Measurements from ENCODE around the gene HSPBP1.

HSPBP1 gene

GRCh38 chr19:55314396-55314795, 34.5 kb upstream of the HSPBP1 start:
- Histone ChIP-seq H3K9ac (ENCODE audit: low read length) (no peak overlapping the region), H2BK5ac (ENCODE audit: low read length) (no peak overlapping the region), H3K4me2 (ENCODE audit: low read length) (no peak overlapping the region), H2BK120ac (ENCODE audit: low read depth, low read length) (no peak overlapping the region), H3K56ac (ENCODE audit: low read length) (no peak overlapping the region), H3K18ac (ENCODE audit: low read length) (no peak overlapping the region), H3K79me1 (ENCODE audit: low read length) (no peaks in the 10 kb centered on the region), H2AK5ac (ENCODE audit: low read length) (no peak overlapping the region), H3K4me3 (ENCODE audit: low read length) (no peak overlapping the region), H3K36me3 (ENCODE audit: control insufficient read depth, insufficient read depth, low read length) (no peaks in the 10 kb centered on the region), H3K23ac (ENCODE audit: low read length) (no peak overlapping the region), H3K4me1 (ENCODE audit: control insufficient read depth, low read depth, low read length) (no peaks in the 10 kb centered on the region), H4K5ac (ENCODE audit: low read length) (no peak overlapping the region), H3K27ac (ENCODE audit: low read depth, low read length) (no peak overlapping the region), H3K27me3 (ENCODE audit: insufficient read depth, low read length, poor library complexity) (no peaks in the 10 kb centered on the region), H3K4ac (ENCODE audit: low read depth, low read length) (no peak overlapping the region), H3K79me2 (ENCODE audit: control insufficient read depth, insufficient read depth, low read length) (no peaks in the 10 kb centered on the region), H2BK15ac (replicated peaks; ENCODE audit: low read depth) (no peak overlapping the region), H4K8ac (ENCODE audit: low read depth, low read length) (no peak overlapping the region)
- no peak for DNase-seq
- WGBS (ENCODE audit: extremely low coverage, insufficient coverage, low lambda C conversion rate) = no CpG with 5 or more reads among the region's 8 CpGs

- Histone ChIP-seq H3K79me1 (ENCODE audit: low read length) (no peaks in the 10 kb centered on the region), H2BK5ac (ENCODE audit: low read length) (no peak overlapping the region), H4K8ac (ENCODE audit: low read depth, low read length) (no peak overlapping the region), H2AK5ac (ENCODE audit: low read length) (no peak overlapping the region), H3K4ac (ENCODE audit: low read depth, low read length) (no peak overlapping the region), H4K5ac (ENCODE audit: low read length) (no peak overlapping the region), H3K4me2 (ENCODE audit: low read length) (no peak overlapping the region), H2BK15ac (replicated peaks; ENCODE audit: low read depth) (no peak overlapping the region), H3K4me1 (ENCODE audit: control insufficient read depth, low read depth, low read length) (no peaks in the 10 kb centered on the region), H3K56ac (ENCODE audit: low read length) (no peak overlapping the region), H3K36me3 (ENCODE audit: control insufficient read depth, insufficient read depth, low read length) (no peaks in the 10 kb centered on the region), H2BK120ac (ENCODE audit: low read depth, low read length) (no peak overlapping the region), H3K27me3 (ENCODE audit: insufficient read depth, low read length, poor library complexity) (no peaks in the 10 kb centered on the region), H3K23ac (ENCODE audit: low read length) (no peak overlapping the region), H3K9ac (ENCODE audit: low read length) (no peak overlapping the region), H3K4me3 (ENCODE audit: low read length) (no peak overlapping the region), H3K27ac (ENCODE audit: low read depth, low read length) (no peak overlapping the region), H3K18ac (ENCODE audit: low read length) (no peak overlapping the region), H3K79me2 (ENCODE audit: control insufficient read depth, insufficient read depth, low read length) (no peaks in the 10 kb centered on the region)
- no peak for DNase-seq
- no CpG with 5 or more reads among the region's 47 CpGs for WGBS (ENCODE audit: extremely low coverage, insufficient coverage, low lambda C conversion rate)
These were observed 33.0 kb upstream of the HSPBP1 start for GRCh38 chr19:55312621-55313512.

GRCh38 chr19:55311797-55312196, 31.9 kb upstream of the HSPBP1 start:
- no peak overlapping the region for H3K4me2 ChIP-seq (ENCODE audit: low read length)
- WGBS (ENCODE audit: extremely low coverage, insufficient coverage, low lambda C conversion rate) = no CpG with 5 or more reads among the region's 18 CpGs
- H3K4me1 ChIP-seq (ENCODE audit: control insufficient read depth, low read depth, low read length) = no peaks in the 10 kb centered on the region
- no peak overlapping the region for H3K27ac ChIP-seq (ENCODE audit: low read depth, low read length)
- H3K27me3 ChIP-seq (ENCODE audit: insufficient read depth, low read length, poor library complexity) = no peaks in the 10 kb centered on the region
- no peaks in the 10 kb centered on the region for H3K79me2 ChIP-seq (ENCODE audit: control insufficient read depth, insufficient read depth, low read length)
- H3K4ac ChIP-seq (ENCODE audit: low read depth, low read length) = no peak overlapping the region
- H4K5ac ChIP-seq (ENCODE audit: low read length) = no peak overlapping the region
- DNase-seq = no peak
- H3K9ac ChIP-seq (ENCODE audit: low read length) = no peak overlapping the region
- no peak overlapping the region for H2AK5ac ChIP-seq (ENCODE audit: low read length)
- no peak overlapping the region for H3K56ac ChIP-seq (ENCODE audit: low read length)
- peaks cover 2% of the 10 kb centered on the region for H3K36me3 ChIP-seq (ENCODE audit: control insufficient read depth, insufficient read depth, low read length)
- no peak overlapping the region for H3K23ac ChIP-seq (ENCODE audit: low read length)
- no peak overlapping the region for H2BK120ac ChIP-seq (ENCODE audit: low read depth, low read length)
- no peak overlapping the region for H3K18ac ChIP-seq (ENCODE audit: low read length)
- H2BK15ac ChIP-seq (replicated peaks; ENCODE audit: low read depth) = no peak overlapping the region
- H3K4me3 ChIP-seq (ENCODE audit: low read length) = no peak overlapping the region
- no peak overlapping the region for H2BK5ac ChIP-seq (ENCODE audit: low read length)
- H4K8ac ChIP-seq (ENCODE audit: low read depth, low read length) = no peak overlapping the region
- H3K79me1 ChIP-seq (ENCODE audit: low read length) = no peaks in the 10 kb centered on the region

GRCh38 chr19:55311397-55311796, 31.5 kb upstream of the HSPBP1 start:
- H3K4me2 ChIP-seq (ENCODE audit: low read length) = no peak overlapping the region
- no peak overlapping the region for H3K27ac ChIP-seq (ENCODE audit: low read depth, low read length)
- no peaks in the 10 kb centered on the region for H3K27me3 ChIP-seq (ENCODE audit: insufficient read depth, low read length, poor library complexity)
- no peak overlapping the region for H2BK5ac ChIP-seq (ENCODE audit: low read length)
- H2BK15ac ChIP-seq (replicated peaks; ENCODE audit: low read depth) = no peak overlapping the region
- H3K4ac ChIP-seq (ENCODE audit: low read depth, low read length) = no peak overlapping the region
- no peak overlapping the region for H2AK5ac ChIP-seq (ENCODE audit: low read length)
- no peaks in the 10 kb centered on the region for H3K79me1 ChIP-seq (ENCODE audit: low read length)
- no peaks in the 10 kb centered on the region for H3K79me2 ChIP-seq (ENCODE audit: control insufficient read depth, insufficient read depth, low read length)
- no peak overlapping the region for H3K9ac ChIP-seq (ENCODE audit: low read length)
- H4K5ac ChIP-seq (ENCODE audit: low read length) = no peak overlapping the region
- no peak overlapping the region for H3K4me3 ChIP-seq (ENCODE audit: low read length)
- H3K23ac ChIP-seq (ENCODE audit: low read length) = no peak overlapping the region
- no CpG with 5 or more reads among the region's 9 CpGs for WGBS (ENCODE audit: extremely low coverage, insufficient coverage, low lambda C conversion rate)
- no peak overlapping the region for H2BK120ac ChIP-seq (ENCODE audit: low read depth, low read length)
- H3K4me1 ChIP-seq (ENCODE audit: control insufficient read depth, low read depth, low read length) = no peaks in the 10 kb centered on the region
- H4K8ac ChIP-seq (ENCODE audit: low read depth, low read length) = no peak overlapping the region
- H3K36me3 ChIP-seq (ENCODE audit: control insufficient read depth, insufficient read depth, low read length) = peaks cover 3% of the 10 kb centered on the region
- H3K56ac ChIP-seq (ENCODE audit: low read length) = no peak overlapping the region
- no peak overlapping the region for H3K18ac ChIP-seq (ENCODE audit: low read length)
- DNase-seq = no peak

- H3K4me3 ChIP-seq (ENCODE audit: low read length) = no peak overlapping the region
- H3K4ac ChIP-seq (ENCODE audit: low read depth, low read length) = no peak overlapping the region
- H3K23ac ChIP-seq (ENCODE audit: low read length) = no peak overlapping the region
- peaks cover 5% of the 10 kb centered on the region for H3K36me3 ChIP-seq (ENCODE audit: control insufficient read depth, insufficient read depth, low read length)
- H3K27me3 ChIP-seq (ENCODE audit: insufficient read depth, low read length, poor library complexity) = no peaks in the 10 kb centered on the region
- H3K27ac ChIP-seq (ENCODE audit: low read depth, low read length) = no peak overlapping the region
- no CpG with 5 or more reads among the region's 7 CpGs for WGBS (ENCODE audit: extremely low coverage, insufficient coverage, low lambda C conversion rate)
- no peak overlapping the region for H4K8ac ChIP-seq (ENCODE audit: low read depth, low read length)
- H2BK15ac ChIP-seq (replicated peaks; ENCODE audit: low read depth) = no peak overlapping the region
- H3K79me1 ChIP-seq (ENCODE audit: low read length) = no peaks in the 10 kb centered on the region
- H3K18ac ChIP-seq (ENCODE audit: low read length) = no peak overlapping the region
- H3K4me1 ChIP-seq (ENCODE audit: control insufficient read depth, low read depth, low read length) = no peaks in the 10 kb centered on the region
- no peak overlapping the region for H2BK120ac ChIP-seq (ENCODE audit: low read depth, low read length)
- H2AK5ac ChIP-seq (ENCODE audit: low read length) = no peak overlapping the region
- H3K79me2 ChIP-seq (ENCODE audit: control insufficient read depth, insufficient read depth, low read length) = no peaks in the 10 kb centered on the region
- H3K4me2 ChIP-seq (ENCODE audit: low read length) = no peak overlapping the region
- H3K9ac ChIP-seq (ENCODE audit: low read length) = no peak overlapping the region
- no peak overlapping the region for H4K5ac ChIP-seq (ENCODE audit: low read length)
- no peak overlapping the region for H2BK5ac ChIP-seq (ENCODE audit: low read length)
- DNase-seq = no peak
- H3K56ac ChIP-seq (ENCODE audit: low read length) = no peak overlapping the region
These were observed 30.6 kb upstream of the HSPBP1 start for GRCh38 chr19:55310498-55310897.

GRCh38 chr19:55309448-55309847, 29.5 kb upstream of the HSPBP1 start:
- Histone ChIP-seq H3K9ac (ENCODE audit: low read length) (no peak overlapping the region), H3K27me3 (ENCODE audit: insufficient read depth, low read length, poor library complexity) (no peaks in the 10 kb centered on the region), H3K18ac (ENCODE audit: low read length) (no peak overlapping the region), H4K8ac (ENCODE audit: low read depth, low read length) (no peak overlapping the region), H3K4me3 (ENCODE audit: low read length) (no peak overlapping the region), H3K4me2 (ENCODE audit: low read length) (no peak overlapping the region), H2AK5ac (ENCODE audit: low read length) (no peak overlapping the region), H2BK120ac (ENCODE audit: low read depth, low read length) (no peak overlapping the region), H2BK5ac (ENCODE audit: low read length) (no peak overlapping the region), H3K23ac (ENCODE audit: low read length) (no peak overlapping the region), H4K5ac (ENCODE audit: low read length) (no peak overlapping the region), H3K27ac (ENCODE audit: low read depth, low read length) (no peak overlapping the region), H3K36me3 (ENCODE audit: control insufficient read depth, insufficient read depth, low read length) (peaks cover 5% of the 10 kb centered on the region), H3K56ac (ENCODE audit: low read length) (no peak overlapping the region), H2BK15ac (replicated peaks; ENCODE audit: low read depth) (no peak overlapping the region), H3K79me1 (ENCODE audit: low read length) (no peaks in the 10 kb centered on the region), H3K79me2 (ENCODE audit: control insufficient read depth, insufficient read depth, low read length) (no peaks in the 10 kb centered on the region), H3K4ac (ENCODE audit: low read depth, low read length) (no peak overlapping the region), H3K4me1 (ENCODE audit: control insufficient read depth, low read depth, low read length) (no peaks in the 10 kb centered on the region)
- no peak for DNase-seq
- WGBS (ENCODE audit: extremely low coverage, insufficient coverage, low lambda C conversion rate) = no CpG with 5 or more reads among the region's 5 CpGs

Data from mesendoderm (in vitro differentiated cells).